NB4 (cell line): ENCODE data around the gene SLC34A3.

Source experiments
- DNase-seq: peaks from one replicate; pipeline ENCODE4 v3.0.0; 2010; ENCODE audit warnings: low read depth
- H3K4me3 ChIP-seq: one replicate; pipeline ENCODE4 v1.5.1; 2011; ENCODE audit warnings: mild to moderate bottlenecking, low read depth, low read length, moderate library complexity
- MYC ChIP-seq: IDR thresholded peaks from 2 replicates; pipeline ENCODE4 v1.6.1; 2011; ENCODE audit warnings: low read depth, low read length
- POLR2A ChIP-seq: IDR thresholded peaks from 2 replicates; pipeline ENCODE4 v1.6.1; 2011; ENCODE audit warnings: mild to moderate bottlenecking; ENCODE audit not compliant: insufficient read length; ENCODE audit errors: extremely low read depth
- TF ChIP-seq, protein P1 (sequence below): IDR thresholded peaks from one replicate; pipeline ENCODE4 v1.5.1; 2012; ENCODE audit warnings: low read depth, low read length
- TF ChIP-seq, protein P2 (sequence below): IDR thresholded peaks from 2 replicates; pipeline ENCODE4 v1.6.1; 2011; ENCODE audit warnings: low read depth, low read length

SLC34A3 gene

DNA sequence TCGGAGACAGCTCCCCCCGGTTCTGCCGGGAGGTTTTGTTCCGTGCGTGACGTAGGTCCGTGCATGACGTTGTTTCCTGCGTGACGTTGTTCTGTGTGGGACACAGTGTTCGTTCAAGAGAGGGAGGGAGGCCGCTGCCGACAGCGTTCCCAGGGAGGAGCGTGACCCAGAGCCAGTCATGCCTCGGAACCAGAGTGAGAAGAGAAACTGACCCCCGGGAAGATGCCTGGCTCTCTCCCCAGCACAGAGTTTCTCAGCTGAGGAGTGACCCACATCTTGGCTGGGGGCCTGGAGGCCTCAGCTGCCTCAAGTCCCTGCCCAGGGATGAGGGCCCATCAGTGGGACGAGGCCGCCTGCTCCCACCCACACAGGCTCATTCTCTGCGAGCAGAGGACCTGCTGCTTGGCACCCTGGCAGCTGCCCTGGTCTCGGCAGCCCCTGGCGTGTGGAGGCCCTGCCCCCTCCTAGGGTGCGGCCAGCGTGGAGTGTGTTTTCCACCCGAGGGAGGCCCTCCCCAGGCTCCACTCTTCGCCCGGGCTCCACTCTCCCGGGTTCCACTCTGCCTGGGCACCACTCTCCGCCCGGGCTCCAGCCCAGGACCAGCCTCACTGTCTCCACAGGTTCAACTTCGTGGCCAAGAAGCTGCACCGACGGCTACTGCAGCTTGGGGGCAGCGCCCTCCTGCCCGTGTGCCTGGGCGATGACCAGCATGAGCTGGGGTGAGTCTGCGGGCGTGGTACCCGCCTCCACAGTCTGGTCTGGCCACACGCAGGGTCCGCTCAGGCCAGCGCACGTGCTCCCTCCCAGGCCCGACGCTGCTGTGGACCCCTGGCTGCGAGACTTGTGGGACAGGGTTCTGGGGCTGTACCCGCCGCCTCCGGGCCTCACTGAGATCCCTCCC lies 17.3 kb upstream of the SLC34A3 start:
- TF ChIP-seq, protein P1, sequence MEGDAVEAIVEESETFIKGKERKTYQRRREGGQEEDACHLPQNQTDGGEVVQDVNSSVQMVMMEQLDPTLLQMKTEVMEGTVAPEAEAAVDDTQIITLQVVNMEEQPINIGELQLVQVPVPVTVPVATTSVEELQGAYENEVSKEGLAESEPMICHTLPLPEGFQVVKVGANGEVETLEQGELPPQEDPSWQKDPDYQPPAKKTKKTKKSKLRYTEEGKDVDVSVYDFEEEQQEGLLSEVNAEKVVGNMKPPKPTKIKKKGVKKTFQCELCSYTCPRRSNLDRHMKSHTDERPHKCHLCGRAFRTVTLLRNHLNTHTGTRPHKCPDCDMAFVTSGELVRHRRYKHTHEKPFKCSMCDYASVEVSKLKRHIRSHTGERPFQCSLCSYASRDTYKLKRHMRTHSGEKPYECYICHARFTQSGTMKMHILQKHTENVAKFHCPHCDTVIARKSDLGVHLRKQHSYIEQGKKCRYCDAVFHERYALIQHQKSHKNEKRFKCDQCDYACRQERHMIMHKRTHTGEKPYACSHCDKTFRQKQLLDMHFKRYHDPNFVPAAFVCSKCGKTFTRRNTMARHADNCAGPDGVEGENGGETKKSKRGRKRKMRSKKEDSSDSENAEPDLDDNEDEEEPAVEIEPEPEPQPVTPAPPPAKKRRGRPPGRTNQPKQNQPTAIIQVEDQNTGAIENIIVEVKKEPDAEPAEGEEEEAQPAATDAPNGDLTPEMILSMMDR = no peak
- TF ChIP-seq, protein P2, sequence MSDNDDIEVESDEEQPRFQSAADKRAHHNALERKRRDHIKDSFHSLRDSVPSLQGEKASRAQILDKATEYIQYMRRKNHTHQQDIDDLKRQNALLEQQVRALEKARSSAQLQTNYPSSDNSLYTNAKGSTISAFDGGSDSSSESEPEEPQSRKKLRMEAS = no peak
- TF ChIP-seq MYC (no peak), POLR2A (no peak)
- no peak for DNase-seq
- H3K4me3 ChIP-seq = no peak overlapping the region

DNA sequence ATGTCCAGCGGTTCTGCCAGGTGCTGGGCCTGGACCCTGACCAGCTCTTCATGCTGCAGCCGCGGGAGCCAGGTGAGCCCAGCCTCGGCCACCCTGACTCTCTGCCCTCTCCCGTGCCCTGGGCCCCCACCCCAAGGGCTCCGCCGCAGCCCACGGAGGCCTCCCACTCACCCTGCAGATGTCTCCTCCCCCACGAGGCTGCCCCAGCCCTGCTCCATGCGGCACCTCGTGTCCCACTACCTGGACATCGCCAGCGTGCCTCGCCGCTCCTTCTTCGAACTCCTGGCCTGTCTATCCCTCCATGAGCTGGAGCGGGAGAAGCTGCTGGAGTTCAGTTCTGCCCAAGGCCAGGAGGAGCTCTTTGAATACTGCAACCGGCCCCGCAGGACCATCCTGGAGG lies 16.1 kb upstream of the SLC34A3 start:
- no peak for DNase-seq
- TF ChIP-seq, protein P2 = no peak
- TF ChIP-seq MYC = no peak
- no peak for TF ChIP-seq POLR2A
- TF ChIP-seq, protein P1 = no peak

DNA sequence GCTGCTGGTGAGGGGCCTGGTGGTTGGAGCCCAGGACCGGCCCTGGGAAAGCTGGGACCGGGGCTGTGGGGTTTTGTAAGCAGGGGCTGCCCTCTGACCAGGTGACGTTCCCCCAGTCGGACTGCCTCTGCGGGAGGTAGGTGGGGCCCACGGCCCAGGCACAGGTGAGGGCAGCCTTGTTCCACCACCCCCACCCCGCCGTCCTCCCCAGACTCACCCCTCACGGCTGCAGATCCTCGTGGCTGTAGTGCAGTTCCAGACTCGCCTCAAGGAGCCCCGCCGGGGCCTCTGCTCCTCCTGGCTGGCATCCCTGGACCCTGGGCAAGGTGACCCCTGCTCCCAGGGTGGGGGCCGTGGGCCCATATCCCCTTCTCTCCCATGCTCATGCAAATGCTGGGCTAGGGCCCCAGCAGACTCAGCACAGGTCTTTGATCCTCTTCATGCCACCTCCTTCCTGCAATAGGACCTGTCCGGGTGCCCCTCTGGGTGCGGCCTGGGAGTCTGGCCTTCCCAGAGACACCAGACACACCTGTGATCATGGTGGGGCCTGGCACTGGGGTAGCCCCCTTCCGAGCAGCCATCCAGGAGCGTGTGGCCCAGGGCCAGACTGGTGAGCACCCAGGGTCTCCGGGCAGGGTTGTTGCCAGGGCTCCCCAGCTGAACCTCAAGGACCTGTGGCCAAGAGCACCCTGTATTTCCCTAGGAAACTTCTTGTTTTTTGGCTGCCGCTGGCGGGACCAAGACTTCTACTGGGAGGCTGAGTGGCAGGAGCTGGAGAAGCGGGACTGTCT lies 15.3 kb upstream of the SLC34A3 start:
- no peak for DNase-seq
- TF ChIP-seq, protein P2 = no peak
- TF ChIP-seq POLR2A (no peak), MYC (no peak)
- TF ChIP-seq, protein P1 = no peak
- H3K4me3 ChIP-seq = no peak overlapping the region

More for the DNA sequence above, 16.1 kb upstream of the SLC34A3 start:
- H3K4me3 ChIP-seq = no peak overlapping the region

DNA sequence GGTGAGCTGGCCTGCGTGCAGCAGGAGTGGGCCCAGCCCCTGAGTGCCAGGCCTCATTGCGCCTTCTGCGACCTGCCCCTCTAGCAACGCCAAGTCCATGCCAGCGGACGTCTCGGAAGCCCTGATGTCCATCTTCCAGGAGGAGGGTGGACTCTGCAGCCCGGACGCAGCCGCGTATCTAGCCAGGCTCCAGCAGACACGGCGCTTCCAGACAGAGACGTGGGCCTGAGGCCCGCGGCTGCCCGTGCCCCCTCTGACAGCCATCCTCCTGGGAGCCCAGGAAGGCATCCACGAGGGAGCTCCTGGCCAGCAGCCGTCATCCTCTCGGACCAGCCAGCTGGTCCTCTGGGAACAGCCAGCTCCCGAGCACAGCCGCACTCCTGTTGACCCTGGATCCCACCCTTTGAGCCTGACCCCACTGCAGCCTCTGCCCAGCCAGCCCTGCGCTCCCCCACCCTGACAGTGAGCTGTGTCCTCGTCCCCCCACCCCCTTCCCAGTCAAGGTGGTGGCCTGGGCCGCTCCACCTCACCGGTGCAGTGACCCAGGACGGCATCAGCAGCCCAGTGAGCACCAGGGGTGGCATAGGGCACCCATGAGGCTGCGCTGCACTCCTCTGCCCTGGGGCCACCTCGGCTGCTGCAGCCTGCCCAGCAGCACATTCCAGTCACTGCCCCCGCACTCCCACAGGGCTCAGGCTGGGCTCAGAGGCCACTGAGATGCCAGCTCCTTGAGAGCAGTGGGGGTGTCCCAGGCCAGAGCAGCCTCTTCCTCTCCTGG lies 14.3 kb upstream of the SLC34A3 start:
- DNase-seq = no peak
- no peak overlapping the region for H3K4me3 ChIP-seq
- TF ChIP-seq, protein P2 = no peak

DNA sequence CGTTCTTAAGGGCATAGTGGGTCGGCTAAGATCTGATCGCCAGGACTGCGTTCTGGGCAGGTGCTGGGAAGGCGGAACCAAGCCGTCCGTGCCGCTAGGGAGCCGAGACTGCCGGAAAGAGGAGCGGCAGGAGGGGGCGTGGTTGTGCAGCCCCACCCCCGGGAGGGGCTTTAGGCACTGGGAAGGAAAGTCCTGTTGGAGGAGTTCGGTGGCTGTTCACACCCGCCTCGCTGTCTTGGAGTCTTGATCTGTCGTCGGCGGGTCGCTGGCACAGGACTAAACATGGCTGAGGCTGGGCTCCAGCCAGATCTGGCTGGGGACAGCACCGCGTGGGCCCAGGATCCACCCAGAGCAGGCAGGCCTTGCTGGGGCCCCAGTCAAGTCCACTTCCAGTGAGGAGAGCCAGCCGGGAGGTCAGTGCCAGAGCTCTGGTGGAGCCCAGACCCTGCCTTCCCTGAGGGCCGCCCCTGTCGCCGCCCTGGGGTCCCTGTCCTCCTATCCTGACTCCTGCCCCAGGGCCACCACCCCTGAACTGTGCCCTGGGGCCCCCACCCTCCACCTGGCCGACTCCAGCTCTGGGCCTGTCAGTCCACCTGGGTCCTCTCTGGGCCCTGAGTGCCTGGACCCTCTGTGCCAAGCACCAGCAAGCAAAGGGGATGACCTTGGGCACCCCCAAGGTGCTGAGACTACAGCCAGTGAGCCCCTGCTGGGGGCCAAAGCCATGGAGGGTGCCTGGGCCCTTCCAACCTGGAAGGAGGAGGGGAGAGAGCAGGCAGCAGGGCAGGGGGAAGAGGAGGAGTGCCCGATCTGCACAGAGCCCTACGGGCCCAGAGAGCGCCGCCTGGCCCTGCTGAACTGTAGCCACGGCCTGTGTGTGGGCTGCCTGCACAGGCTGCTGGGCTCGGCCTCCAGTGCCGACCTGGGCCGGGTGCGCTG lies 13.2 kb upstream of the SLC34A3 start:
- TF ChIP-seq MYC (no peak), POLR2A (no peak)
- TF ChIP-seq, protein P2 = no peak
- TF ChIP-seq, protein P1 = no peak
- no peak for DNase-seq
- H3K4me3 ChIP-seq = no peak overlapping the region
